ENCODE data around the gene OTOF.
A peak's percentile ranks its signal among the peaks of the same experiment; 100 is the strongest.

The OTOF gene

GRCh38 chr2:26465266-26465925, 12.5 kb downstream of the OTOF start:
- DNase-seq (ENCODE audit: extremely low spot score) = no peak
- CTCF ChIA-PET = interaction anchor here (1.6 kb wide), 1 partner anchor 51 kb away, joined by 3 read pairs; no protein-coding TSS in a partner anchor
- POLR2A ChIA-PET = no interaction called here
- TF ChIP-seq CTCF (IDR thresholded peaks at IDR 0.05; ENCODE audit: control extremely low read depth, extremely low read depth, low read depth, missing control alignments) = no peak

GRCh38 chr2:26464390-26465265, 13.3 kb downstream of the OTOF start:
- POLR2A ChIA-PET = no interaction called here
- no peak for TF ChIP-seq CTCF (IDR thresholded peaks at IDR 0.05; ENCODE audit: control extremely low read depth, extremely low read depth, low read depth, missing control alignments)
- DNase-seq (ENCODE audit: extremely low spot score) = no peak
- CTCF ChIA-PET = no interaction called here

DNA sequence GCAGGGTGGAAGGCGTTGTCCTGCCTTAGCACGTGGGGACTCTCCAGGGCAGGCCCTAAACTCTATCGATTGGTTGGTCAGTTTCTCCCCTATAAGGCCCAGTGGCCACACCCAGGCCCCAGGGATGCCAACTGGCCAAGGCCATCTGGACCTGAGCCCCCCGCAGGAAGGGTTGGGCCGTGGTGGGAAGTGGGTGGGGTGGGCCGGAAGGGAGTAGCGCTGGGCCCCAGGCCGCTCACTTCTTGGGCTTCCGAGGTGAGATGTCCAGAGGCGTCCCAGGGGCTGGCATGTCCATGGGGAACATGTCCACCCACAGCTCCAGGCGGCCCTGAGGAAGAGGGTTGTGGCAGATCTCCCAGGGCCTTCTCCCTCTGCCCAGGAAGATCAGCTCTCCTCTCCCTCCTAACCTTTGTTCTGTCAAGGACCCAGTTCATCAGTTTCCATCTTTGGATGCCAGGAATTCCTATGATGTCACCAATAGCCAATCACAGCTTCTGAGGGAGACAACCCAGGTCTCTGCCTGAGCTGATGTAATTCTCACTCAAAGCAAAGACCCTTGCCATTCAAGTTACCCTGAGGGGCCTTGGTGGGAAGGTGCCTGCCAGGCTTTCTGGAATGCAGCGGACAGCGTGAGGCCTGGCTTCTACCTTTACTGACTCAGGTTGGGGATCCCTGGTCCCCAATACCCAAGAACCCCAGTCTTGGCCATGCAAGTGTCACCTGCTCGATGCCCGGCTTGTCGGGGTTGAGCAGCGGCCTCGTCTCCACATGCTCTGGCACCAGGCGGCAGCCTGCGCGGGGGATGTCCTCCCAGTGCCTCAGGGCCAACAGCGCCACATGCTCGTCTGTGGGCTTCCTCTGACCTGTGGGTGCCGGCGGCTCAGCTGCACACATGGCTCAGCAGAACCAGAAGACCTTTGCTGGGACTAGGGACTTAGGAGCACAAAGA, 14.4 kb downstream of the OTOF start:
- ChIA-PET CTCF (no interaction called here), POLR2A (no interaction called here)
- TF ChIP-seq CTCF (IDR thresholded peaks at IDR 0.05; ENCODE audit: control extremely low read depth, extremely low read depth, low read depth, missing control alignments) = no peak
- DNase-seq (ENCODE audit: extremely low spot score) = no peak

- peak; percentile 36 for TF ChIP-seq CTCF (IDR thresholded peaks at IDR 0.05; ENCODE audit: control extremely low read depth, extremely low read depth, low read depth, missing control alignments)
- peak; percentile 44 for DNase-seq (ENCODE audit: extremely low spot score)
- CTCF ChIA-PET = no interaction called here
- POLR2A ChIA-PET = no interaction called here
These were observed 15.2 kb downstream of the OTOF start for GRCh38 chr2:26462511-26463243.

- TF ChIP-seq CTCF (IDR thresholded peaks at IDR 0.05; ENCODE audit: control extremely low read depth, extremely low read depth, low read depth, missing control alignments) = no peak
- ChIA-PET POLR2A (no interaction called here), CTCF (no interaction called here)
- no peak for DNase-seq (ENCODE audit: extremely low spot score)
These were observed 15.8 kb downstream of the OTOF start for GRCh38 chr2:26462100-26462499.
